ENCODE results near the gene PPM1J. TPM values are rescaled to one million over a fixed set of nuclear protein-coding genes. Genes with fewer than 3 reads are reported as not detected.

The PPM1J gene
- total RNA-seq, 1 donor from 2014 or later, result 5.2 TPM

GRCh38 chr1:112686417-112686816, 28.7 kb downstream of the PPM1J start:
- no peak overlapping the region for H3K4me3 ChIP-seq (ENCODE audit: insufficient read depth, low read depth, low read length)
- FAIRE-seq (no peak), DNase-seq (ENCODE audit: low read depth) (no peak)
- H3K27me3 Mint-ChIP-seq (ENCODE audit: low read depth, unreplicated experiment), result no peaks in the 10 kb centered on the region
- no peak overlapping the region for H3K9ac ChIP-seq (ENCODE audit: low read length)
- no peak overlapping the region for H3K4me3 Mint-ChIP-seq (ENCODE audit: unreplicated experiment)
- no peaks in the 10 kb centered on the region for H3K9me3 ChIP-seq (ENCODE audit: insufficient read depth, low read depth, low read length)
- no peak for TF ChIP-seq EZH2 (IDR thresholded peaks at IDR 0.05; ENCODE audit: insufficient read depth, low read length)
- TF ChIP-seq CTCF (IDR thresholded peaks at IDR 0.05; ENCODE audit: insufficient read depth, low read depth, low read length), result no peak
- peaks cover 22% of the 10 kb centered on the region for H3K4me1 Mint-ChIP-seq (ENCODE audit: low read depth, unreplicated experiment)
- no peaks in the 10 kb centered on the region for H3K27me3 ChIP-seq (ENCODE audit: insufficient read depth, low read length)
- H2AFZ ChIP-seq (ENCODE audit: low read depth, low read length), result no peak overlapping the region
- no peak overlapping the region for H3K4me2 ChIP-seq (ENCODE audit: low read length)
- H3K27ac Mint-ChIP-seq (ENCODE audit: unreplicated experiment), result no peak overlapping the region
- H3K79me2 ChIP-seq (ENCODE audit: insufficient read depth, low read length), result peaks cover 24% of the 10 kb centered on the region
- peaks cover 39% of the 10 kb centered on the region for H4K20me1 ChIP-seq (ENCODE audit: insufficient read depth, low read length)
- H3K9me3 Mint-ChIP-seq (ENCODE audit: unreplicated experiment), result no peaks in the 10 kb centered on the region
- H3K4me1 ChIP-seq (ENCODE audit: insufficient read depth, low read length), result no peaks in the 10 kb centered on the region
- H3K36me3 Mint-ChIP-seq (ENCODE audit: low read depth, unreplicated experiment), result peaks cover 22% of the 10 kb centered on the region
- H3K36me3 ChIP-seq (ENCODE audit: insufficient read depth, low read length), result peaks cover 7% of the 10 kb centered on the region
- H3K27ac ChIP-seq (ENCODE audit: low read depth, low read length), result no peak overlapping the region

GRCh38 chr1:112685913-112686312, 29.2 kb downstream of the PPM1J start:
- Mint-ChIP-seq H3K36me3 (ENCODE audit: low read depth, unreplicated experiment) (peaks cover 23% of the 10 kb centered on the region), H3K4me3 (ENCODE audit: unreplicated experiment) (no peak overlapping the region), H3K27ac (ENCODE audit: unreplicated experiment) (no peak overlapping the region), H3K9me3 (ENCODE audit: unreplicated experiment) (no peaks in the 10 kb centered on the region), H3K27me3 (ENCODE audit: low read depth, unreplicated experiment) (no peaks in the 10 kb centered on the region), H3K4me1 (ENCODE audit: low read depth, unreplicated experiment) (peaks cover 22% of the 10 kb centered on the region)
- peaks cover 40% of the 10 kb centered on the region for H4K20me1 ChIP-seq (ENCODE audit: insufficient read depth, low read length)
- H3K4me3 ChIP-seq (ENCODE audit: insufficient read depth, low read depth, low read length), result no peak overlapping the region
- no peaks in the 10 kb centered on the region for H3K9me3 ChIP-seq (ENCODE audit: insufficient read depth, low read depth, low read length)
- H3K4me2 ChIP-seq (ENCODE audit: low read length), result no peak overlapping the region
- no peak for FAIRE-seq
- H2AFZ ChIP-seq (ENCODE audit: low read depth, low read length), result no peak overlapping the region
- no peak overlapping the region for H3K9ac ChIP-seq (ENCODE audit: low read length)
- no peaks in the 10 kb centered on the region for H3K27me3 ChIP-seq (ENCODE audit: insufficient read depth, low read length)
- TF ChIP-seq CTCF (IDR thresholded peaks at IDR 0.05; ENCODE audit: insufficient read depth, low read depth, low read length), result no peak
- no peak for TF ChIP-seq EZH2 (IDR thresholded peaks at IDR 0.05; ENCODE audit: insufficient read depth, low read length)
- DNase-seq (ENCODE audit: low read depth), result no peak
- no peak overlapping the region for H3K27ac ChIP-seq (ENCODE audit: low read depth, low read length)
- no peaks in the 10 kb centered on the region for H3K4me1 ChIP-seq (ENCODE audit: insufficient read depth, low read length)
- peaks cover 24% of the 10 kb centered on the region for H3K79me2 ChIP-seq (ENCODE audit: insufficient read depth, low read length)
- peaks cover 7% of the 10 kb centered on the region for H3K36me3 ChIP-seq (ENCODE audit: insufficient read depth, low read length)

GRCh38 chr1:112678605-112679004, 36.5 kb downstream of the PPM1J start:
- Histone ChIP-seq H3K9ac (ENCODE audit: low read length) (no peak overlapping the region), H3K79me2 (ENCODE audit: insufficient read depth, low read length) (peaks cover 58% of the 10 kb centered on the region), H2AFZ (ENCODE audit: low read depth, low read length) (no peak overlapping the region), H4K20me1 (ENCODE audit: insufficient read depth, low read length) (peaks cover 36% of the 10 kb centered on the region), H3K4me3 (ENCODE audit: insufficient read depth, low read depth, low read length) (no peak overlapping the region), H3K4me2 (ENCODE audit: low read length) (no peak overlapping the region), H3K9me3 (ENCODE audit: insufficient read depth, low read depth, low read length) (no peaks in the 10 kb centered on the region), H3K36me3 (ENCODE audit: insufficient read depth, low read length) (no peaks in the 10 kb centered on the region), H3K4me1 (ENCODE audit: insufficient read depth, low read length) (peaks cover 15% of the 10 kb centered on the region), H3K27me3 (ENCODE audit: insufficient read depth, low read length) (no peaks in the 10 kb centered on the region), H3K27ac (ENCODE audit: low read depth, low read length) (no peak overlapping the region)
- H3K4me1 Mint-ChIP-seq (ENCODE audit: low read depth, unreplicated experiment), result peaks cover 22% of the 10 kb centered on the region
- FAIRE-seq (no peak), DNase-seq (ENCODE audit: low read depth) (no peak)
- H3K27ac Mint-ChIP-seq (ENCODE audit: unreplicated experiment), result peak overlapping the region; percentile 20
- no peaks in the 10 kb centered on the region for H3K27me3 Mint-ChIP-seq (ENCODE audit: low read depth, unreplicated experiment)
- H3K4me3 Mint-ChIP-seq (ENCODE audit: unreplicated experiment), result peak overlapping the region; percentile 73
- TF ChIP-seq EZH2 (IDR thresholded peaks at IDR 0.05; ENCODE audit: insufficient read depth, low read length) (no peak), CTCF (IDR thresholded peaks at IDR 0.05; ENCODE audit: insufficient read depth, low read depth, low read length) (no peak)
- H3K9me3 Mint-ChIP-seq (ENCODE audit: unreplicated experiment), result no peaks in the 10 kb centered on the region
- peaks cover 10% of the 10 kb centered on the region for H3K36me3 Mint-ChIP-seq (ENCODE audit: low read depth, unreplicated experiment)
